ENCODE results near the gene GRIN3A.

Gene GRIN3A

DNA sequence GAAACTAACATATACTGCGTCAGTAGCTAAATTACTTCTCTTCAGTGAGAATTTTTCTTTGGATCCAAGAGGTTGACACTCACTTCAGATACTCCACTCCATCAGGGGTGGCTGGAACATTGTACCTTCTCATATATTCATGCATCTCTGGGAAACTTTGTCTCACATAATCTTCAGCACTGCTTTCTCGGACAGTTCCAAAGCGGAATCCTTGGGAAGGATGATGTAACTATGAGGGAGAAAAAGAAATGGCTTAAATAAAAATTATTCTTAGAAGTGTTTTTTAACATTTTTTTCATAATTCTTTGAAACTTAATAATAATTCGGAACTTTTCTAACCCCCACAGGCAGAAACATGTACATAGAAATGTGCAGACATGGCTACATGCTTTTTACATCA, 110.3 kb downstream of the GRIN3A start:
- DNase-seq = peak; percentile 4

DNA sequence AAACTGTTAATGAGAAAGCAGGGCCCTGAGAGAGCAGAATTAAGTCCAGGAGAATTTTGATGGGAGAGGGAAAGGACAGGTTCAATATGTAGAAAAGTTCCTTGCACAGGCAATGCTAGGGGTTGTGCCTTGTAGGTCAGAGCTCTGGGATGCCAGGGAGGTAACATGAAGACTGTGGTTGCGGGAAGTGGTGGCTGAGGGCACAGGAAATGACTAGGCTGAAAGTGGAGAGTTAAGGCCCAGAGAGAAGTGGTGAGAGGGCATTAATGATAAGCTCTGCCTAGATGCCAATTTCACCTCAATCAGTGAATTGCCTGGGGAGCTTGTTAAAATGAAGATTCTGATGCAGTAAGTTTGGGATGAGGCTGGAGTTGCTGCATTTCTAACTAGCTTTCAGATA, 112.2 kb downstream of the GRIN3A start:
- no peak for DNase-seq

DNA sequence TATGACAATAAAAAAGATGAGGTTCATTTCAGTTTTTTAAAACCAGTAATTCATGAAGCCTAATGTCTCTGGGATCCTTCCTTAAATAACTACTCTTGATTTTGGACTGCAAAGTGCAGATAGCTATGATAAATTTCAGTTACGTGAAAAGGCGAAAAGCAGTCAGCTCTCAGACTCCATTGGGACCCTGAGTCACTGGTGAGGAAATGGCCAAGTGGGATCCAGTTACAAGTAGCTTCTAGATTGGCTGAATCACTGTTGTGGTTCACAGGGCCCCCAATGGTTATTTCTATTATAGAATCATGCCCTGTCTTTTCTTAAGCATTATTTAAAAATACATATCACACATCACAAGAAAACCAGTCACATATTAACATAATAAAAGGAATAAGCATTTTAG, 112.6 kb downstream of the GRIN3A start:
- DNase-seq = no peak

DNA sequence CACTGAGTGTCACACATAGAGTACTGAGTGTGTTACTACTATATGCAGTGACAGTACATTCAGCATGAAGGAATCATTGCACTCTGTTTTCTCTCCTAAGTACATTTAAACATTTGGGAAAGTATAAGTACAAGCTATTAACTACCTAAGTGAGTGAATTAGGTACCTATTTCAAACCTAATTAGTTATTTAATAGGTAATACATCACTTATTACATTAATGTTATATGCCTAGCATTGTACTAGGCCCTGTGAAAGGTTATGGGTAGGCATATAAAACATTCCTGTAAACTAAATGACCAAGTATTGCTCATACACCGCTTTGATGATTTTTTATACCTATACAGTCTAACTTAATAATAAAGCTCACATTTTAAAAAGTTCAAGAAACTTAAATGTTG, 118.0 kb downstream of the GRIN3A start:
- DNase-seq = no peak

DNA sequence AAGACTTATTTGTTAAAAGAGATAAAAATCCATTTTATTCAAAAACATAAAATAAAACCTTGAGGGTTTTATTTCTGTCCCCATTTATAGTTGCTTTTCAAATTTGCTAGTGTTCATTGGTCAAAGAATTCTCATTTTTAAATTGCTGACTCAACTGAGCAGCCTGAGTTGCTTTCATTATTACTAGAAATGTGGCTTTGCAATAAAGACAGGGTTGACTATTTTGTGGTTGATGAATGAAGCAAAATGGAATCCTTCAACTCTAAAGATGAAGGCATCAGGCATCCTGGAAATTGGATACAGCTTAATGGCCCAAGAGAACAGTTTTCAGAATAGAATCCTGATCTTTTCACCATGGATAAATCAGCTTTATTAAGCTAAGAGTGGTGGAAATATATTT, 119.7 kb downstream of the GRIN3A start:
- DNase-seq = no peak

DNA sequence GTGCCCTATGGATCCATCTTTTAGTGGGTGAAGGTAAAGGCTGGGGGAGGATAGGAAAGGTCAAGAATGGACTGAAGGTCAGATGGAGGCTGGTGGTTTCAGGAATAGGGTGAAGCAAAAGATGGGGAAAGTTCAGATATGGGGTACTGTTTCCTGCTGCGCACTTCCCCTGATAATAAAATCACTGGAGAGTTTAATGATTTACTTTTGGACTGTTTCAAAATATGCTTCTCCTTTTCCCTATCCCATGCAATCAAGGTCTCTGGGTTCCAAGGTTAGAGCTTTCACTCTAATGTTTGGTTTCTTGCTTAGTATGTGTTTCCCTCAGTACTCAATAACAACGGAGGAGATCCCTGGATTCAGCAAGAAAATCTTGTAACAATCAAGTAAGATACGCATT, 132.9 kb downstream of the GRIN3A start:
- no peak for DNase-seq

DNA sequence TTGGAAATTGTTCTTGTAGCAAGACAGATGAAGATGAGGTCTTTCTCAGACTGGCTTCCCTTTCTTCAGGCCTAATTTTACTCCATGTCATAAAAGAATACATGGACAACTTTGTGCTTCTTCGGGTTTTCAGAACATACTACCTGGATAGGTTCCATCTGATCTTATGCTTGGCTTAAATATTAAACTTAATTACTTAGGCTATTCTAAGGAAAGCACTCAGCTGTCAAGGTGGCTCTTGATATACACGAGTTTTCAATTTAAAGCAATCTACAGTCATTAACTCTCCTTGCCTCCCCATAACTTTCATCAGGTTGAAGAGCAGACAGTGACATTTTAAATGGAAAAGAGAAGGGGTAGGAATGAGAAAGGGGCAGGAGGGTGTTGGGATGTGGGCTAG, 134.2 kb downstream of the GRIN3A start:
- no peak for DNase-seq

DNA sequence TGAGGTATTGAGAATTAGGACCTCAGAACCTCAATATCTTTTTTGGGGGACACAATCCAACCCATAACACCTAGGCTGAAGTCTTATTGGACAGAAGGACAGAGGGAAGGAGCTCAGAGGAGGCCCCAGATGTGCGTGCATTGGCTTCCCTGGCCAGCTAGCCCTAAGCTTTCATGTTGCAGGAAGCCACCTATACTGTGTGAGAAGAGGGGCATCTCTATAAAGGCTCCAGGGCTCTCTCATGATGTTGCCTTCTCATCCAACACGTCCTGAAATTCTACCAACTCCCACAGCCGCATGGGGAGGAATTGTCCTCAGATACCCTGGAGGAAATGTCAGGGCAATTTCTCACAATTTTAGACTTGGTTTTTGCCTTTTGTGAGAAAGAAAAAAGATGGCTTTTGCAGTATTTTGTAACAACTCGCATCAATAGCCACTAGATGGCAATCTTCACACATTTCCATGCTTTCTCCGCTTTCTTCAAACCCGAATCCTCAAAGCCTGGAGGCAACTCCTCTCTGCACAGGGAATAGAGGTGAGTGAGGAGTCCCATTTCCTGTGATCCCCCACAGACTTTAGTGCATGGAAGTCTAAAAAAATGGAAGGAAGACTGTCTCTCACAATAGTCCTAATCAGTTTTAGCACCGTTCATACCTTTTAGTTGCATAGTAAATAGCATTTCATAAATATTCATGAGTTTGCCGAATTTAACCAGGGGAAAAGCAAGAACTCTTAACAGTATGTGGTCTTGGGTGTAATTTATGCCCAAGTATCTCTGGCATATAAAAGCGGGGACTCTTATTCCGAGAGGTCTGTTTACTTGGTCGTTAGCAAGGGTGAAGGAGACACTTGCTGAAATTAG, 136.3 kb downstream of the GRIN3A start:
- peak; percentile 36 for DNase-seq

DNA sequence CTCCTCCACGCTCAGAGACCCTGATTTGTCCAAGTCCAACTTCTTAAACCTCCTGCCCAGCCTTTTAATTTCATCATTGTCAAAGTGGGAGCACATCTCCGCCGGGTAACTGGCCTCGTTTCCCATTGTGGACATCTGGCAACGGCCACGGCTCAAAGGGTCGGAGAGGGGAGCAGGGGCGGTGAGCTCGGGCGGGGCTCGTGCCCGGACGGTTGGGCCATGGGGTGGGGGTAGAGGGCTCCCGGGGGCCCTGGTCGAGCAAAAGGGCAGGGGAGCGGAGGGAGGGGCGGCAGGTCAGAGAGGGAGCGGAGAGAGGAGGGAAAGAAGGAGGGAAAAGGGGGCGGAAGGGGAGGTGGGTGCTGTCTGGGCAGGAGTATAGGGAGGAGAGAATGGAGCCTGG, 143.7 kb downstream of the GRIN3A start, which contains the start of gene PPP3R2:
Gene PPP3R2, minus strand, starts transcription at position 174 of the 400 bp plus-strand sequence. Its CDS starts 48 bp downstream, at position 126.
- DNase-seq = no peak

DNA sequence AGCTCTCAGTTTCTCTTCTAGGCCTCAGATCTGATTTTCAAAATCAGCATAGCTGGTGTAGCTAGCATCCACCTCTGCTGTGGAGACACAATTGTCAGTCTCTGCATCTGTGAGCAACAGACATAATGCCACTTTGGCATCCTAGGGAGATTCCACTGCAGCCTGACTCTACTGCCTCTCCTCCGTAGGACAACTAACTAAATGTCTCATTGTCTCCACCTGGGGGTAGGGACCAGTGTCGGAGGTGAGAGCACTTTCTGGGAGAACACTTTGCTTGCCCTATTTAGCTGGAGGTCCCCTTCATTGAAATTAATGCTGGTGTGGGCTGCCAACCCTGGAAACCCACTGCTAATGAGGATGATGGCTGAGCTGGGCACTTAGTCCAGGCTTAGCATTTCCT, 145.1 kb downstream of the GRIN3A start:
- no peak for DNase-seq

DNA sequence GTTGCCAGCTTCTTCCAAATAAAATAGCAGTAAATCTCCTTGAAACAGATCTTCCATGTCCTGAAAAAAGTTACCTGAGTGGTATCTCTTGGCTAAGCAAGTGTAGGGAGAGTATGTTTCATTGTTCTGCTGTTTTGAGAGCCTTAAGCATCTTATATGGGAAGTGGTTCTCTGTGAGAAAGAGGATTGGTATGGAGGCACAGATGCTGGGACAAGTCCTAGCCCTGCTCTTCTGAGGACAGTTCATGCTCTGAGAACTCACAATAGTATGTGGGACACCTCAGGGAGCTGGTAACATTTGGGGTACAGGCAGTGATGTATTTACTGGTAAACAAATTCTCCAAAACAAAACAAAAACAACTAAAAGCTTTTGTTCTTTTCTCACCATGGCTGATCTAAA, 145.7 kb downstream of the GRIN3A start:
- no peak for DNase-seq

DNA sequence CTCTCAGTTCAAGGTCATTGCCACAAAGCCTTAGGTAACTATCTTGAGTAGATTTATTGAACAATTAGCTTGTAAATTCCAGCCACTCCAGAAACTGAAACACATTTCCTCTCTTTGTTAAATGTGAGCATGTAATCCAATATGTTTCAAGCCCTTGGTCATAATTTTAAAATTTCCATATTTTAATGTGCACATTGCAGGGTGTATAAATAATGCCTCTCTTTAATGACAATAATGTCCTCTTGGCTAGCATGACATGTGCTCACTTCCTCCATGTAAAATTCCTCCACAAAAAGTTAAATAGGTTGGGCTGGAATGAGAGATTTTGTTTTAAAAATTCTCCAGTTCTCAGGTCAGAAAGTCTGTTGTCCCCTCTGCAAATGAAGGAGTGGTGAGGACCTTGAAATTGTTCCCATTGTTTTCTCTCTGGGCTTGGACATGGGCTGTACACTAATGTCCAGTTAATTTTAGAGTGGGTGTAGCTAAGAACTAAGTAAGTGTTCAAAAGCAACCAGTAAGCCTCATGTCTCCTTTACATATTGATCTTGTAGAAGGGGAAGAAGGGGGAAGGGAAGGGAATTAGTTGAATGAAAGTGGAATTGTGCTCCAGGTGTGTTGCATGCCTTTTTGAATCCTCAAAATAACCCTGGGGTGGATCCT, 146.5 kb downstream of the GRIN3A start:
- DNase-seq = no peak

DNA sequence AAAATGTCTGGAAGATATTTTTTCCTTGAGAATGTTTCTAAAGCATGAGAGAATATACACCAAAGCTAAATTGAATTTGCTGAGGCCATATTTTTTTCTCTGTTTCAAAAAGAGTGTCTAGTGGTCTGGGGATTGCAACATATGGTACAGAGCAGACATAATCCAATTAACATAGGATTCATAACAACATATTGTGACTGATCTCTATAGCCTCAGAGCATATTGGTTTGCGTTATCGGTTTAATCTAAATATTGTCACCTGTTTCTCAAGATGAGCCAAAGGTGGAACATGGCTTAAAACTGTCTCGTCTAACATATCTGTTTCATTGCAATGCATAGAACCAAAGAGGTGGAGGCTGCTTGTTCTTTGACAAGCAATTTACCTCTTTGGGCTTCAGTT, 147.5 kb downstream of the GRIN3A start:
- DNase-seq = no peak

DNA sequence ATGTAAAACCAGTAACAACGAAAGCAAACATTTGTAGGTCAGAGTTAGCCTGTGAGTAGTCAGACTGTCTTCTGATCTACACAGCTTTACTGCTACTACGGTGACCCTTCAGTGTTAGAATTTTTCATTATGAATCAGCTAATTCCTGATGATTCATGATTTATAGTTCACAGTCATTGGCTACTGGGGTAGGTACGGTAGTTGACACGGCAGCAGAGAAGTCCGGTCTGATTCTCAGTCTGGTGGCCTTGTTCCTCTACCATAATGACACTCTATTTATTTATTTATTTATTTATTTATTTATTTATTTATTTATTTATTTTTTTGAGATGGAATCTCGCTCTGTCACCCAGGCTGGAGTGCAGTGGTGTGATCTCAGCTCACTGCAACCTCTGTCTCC, 148.4 kb downstream of the GRIN3A start:
- DNase-seq = peak; percentile 49

DNA sequence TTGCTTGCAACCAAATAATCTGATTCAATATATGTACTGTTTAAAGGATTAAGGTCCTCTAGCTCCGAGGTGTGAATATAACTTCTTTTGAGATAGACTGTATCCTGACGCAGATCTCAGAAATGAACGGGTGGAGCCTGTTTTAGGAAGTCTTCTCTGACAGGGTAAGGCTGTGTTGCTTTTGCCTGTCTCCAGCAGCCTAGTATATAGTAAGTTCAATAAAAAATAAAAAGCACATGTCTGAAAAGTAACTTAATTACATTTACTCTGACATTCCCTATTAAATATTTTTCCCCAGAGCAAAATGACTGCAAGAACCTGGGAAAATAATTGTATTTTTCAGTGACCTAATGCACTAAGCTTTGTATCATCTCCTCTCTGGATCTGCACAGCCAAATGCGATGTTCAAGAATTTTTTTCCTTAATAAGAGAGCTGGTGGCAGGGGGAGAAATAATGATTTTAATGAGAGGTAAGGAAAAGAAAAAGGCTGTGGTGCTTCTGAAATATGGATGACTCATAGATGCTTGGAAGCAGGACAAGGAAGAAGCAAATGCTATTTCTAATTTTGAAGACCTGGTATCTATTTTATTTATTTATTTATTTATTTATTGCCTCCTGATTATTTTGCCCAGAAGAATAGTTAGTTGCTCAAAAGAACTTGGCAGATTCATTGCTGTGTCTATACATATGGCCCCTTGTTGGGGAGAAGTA, 151.0 kb downstream of the GRIN3A start:
- DNase-seq = no peak

DNA sequence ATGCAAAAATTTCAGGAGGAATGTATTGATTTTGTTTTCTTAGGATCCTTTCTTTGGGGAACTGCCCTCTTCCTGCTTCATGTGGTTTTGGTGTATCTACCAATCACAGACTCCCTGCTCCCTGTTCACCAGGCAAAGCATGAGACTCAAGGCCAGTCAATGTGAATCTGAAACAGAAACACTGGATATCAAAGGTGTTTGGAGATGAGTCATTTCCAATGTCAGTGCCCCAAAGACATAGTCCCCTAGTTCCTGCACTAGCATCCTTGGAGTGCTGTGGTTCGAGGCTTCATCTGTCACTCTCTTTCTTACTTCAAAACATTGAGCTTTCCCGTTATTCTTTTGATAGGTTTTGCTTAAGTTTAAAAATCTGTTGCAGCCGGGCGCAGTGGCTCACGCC, 151.8 kb downstream of the GRIN3A start:
- no peak for DNase-seq

DNA sequence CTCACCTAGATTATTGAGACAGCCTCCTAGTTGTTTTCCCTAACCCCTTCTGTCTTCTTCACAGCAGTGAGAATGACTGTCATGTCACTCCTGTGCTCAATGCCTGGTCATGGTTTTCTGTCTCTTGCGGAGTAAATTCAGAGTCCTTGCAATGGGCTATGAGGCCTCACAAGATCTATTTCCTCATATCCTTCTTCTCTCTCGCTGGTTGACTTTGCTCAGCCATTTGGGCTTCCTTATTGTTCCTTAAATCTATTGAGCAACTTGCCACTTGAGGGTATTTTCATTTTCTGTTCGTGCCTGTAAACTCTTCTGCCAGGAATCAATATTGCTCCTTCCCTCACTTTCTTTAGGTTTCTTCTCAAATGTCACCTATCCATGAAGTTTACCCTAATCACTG, 152.7 kb downstream of the GRIN3A start:
- no peak for DNase-seq

DNA sequence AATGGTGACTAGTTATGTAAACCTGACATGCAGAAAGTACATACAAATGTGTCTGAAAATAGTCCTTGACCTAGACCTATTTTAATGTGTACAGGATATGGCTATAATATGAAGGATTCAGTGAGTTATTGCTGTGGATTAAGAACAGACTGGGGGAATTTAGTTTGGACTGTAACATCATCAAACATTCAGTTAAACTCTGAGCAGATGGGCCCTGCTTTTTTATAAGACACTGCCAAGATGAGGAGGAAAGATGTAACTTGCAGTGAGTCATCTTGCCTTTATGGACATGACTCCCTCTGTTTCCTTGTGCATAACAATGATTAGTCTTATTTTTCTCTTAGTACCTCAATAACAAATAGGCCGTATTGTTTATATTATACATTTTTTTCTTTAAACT, 155.9 kb downstream of the GRIN3A start:
- peak; percentile 12 for DNase-seq

DNA sequence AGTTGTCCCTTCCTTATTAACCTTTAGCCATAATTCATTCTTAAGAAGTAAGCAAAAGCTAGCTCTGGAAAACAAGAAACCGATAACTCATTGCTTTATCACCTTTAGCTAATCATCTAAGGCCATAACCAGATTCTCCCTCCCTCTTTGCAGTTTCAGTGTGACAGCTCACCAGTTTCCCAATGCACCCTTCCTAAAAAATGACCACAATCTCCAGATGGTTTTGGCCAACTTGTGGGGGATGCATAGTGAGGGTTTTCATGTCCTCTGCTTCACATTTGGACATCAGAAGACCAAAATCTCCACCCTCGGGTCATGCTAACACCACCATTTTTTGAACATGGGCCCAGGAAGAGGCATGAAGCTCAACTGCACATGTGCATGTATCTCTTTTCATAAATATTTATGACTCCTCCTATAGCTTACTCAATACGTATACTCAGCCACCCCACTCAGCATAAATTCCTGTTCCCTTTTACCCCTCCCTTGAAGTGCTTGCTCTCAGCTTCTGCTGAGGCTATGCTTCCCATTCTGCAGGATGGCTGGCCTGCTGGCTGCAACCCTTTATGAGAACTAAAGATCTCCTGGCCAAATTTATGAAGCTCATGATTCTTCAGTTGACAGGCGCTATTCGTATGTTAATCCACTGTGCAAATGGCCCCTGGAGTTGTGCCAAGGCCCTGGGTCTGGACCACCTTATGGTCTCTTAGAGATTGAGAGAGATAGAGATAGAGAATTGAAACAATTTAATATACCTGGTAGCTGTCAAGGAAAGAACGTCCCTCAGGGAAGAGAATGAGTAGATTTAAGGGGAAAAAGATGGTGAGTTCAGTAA, 158.5 kb downstream of the GRIN3A start:
- no peak for DNase-seq

DNA sequence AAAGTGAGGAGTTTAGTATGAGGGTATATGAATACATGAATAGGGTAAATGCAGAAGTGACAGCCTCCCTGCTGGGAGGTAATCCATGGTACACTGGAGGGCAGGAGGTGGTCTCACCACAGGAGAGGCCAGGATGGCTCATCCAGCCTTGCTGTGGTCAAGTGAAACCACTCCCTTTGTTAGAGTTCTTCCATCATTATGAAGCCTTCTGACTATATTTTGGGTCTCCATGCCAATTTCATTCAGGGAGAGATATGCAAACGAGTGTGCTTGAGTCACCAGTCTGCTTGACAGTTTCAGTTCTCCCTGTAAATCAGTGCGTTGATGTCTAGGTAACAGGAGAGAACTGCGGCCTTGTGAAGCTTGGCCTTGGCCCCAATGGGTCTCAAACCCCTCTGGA, 160.1 kb downstream of the GRIN3A start:
- no peak for DNase-seq

DNA sequence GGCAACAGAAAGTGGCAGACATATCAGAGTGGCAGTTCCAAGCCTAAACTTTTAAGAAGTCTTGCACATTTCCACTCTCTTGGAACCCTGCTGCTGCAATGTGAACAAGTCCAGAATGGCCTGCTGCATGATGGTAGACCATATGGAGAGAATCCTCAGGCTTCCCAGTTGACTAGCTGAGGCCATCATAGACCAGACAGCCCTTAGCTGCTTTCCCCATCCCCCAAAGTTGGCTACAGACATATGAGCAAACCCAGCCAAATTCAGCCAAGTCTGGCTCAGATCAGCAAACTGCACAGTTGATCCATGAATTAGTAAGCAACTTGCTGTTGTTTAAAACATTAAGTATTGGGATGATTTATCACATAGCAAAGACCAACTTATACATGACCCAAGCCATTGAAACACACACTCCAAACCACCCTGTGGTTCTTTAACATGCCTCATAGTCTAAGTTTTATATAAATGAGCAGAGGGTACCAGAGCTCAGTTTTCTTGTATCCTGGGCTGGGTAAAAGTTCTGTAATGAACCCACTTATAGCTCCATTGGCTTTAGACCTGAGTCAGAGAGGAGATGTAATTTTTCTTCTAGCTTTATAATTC, 163.6 kb downstream of the GRIN3A start:
- DNase-seq = no peak

DNA sequence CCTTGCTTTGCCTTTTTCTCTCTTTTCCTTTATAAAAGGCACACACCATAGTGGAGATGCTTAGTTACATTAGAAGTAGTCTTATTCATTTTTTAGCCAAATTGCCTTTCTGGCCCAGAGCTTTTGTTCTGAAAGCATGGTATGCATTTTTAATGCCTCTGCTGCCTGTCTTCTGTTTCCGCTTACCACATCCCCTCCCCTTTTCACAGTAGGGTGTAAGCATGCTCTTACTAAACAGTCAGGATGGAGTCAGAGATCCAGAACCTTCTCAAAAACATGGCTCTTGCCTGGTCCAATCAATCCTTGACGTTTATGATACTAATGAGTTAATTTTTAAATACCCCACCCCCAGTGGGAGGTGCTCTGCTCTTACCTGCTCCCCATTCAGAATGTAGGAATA, 166.1 kb downstream of the GRIN3A start:
- no peak for DNase-seq

DNA sequence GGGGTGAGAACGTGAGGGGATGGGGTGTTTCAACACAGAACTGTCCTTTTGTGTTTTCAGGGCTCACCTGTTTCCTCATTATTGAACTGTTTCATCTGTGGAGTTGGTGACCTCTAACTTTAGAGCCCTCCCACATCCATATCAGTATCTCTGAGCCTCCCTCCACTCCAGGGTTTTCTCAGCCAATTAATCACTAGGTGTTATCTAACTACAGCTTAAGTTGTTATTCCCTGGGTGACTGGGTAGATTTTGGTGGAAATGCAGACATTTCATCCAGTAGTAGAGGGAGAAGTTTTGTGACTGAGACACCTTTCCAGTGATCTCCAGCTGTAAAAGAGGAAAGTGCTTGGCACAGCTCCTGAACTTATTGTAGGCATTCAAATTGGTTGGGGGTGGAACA, 167.3 kb downstream of the GRIN3A start:
- DNase-seq = no peak
